ENCODE results near the gene PUS7L.
"Not testable (repeated sequence)": the region's sequence is repeated elsewhere in the genome, so short reads cannot be mapped to it uniquely, and the experiment has no call there.

The PUS7L gene

DNA sequence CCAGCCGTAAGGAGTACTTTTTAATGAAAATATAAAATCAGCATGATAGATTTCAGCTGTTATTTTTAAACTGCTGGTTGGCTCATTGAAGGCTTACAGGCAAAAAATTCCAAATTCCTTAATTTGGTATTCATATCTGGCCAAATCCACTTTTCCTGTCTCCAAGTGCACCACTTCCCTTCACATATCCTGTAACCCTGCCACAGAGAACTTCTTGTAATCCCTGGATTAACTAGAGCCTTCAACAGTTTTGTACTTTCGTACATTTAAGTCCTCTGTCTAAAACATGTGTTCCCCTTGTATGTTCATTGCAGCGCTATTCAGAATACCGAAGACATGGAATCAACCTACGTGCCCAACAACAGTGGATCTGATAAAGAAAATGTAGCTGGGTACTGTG lies 9.6 kb downstream of the PUS7L start:
- DNase-seq, result no peak

DNA sequence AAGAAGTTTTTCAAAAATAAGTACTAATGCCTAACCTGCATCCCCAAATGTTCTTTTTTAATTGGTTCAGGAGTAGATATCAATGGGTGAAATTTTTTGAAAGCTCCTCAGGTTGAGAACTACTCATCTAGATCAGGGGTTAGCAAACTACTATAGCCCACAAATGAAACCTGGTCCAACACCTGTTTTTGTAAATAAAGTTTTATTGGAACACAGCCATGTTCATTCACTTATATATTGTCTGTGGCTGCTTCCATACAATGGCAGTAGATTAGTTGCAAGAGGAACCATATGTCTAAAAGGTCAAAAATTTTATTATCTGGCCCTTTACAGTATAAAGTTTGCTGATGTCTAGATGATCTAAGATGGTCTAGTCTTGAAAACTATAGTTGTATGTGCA lies 13.8 kb downstream of the PUS7L start:
- no peak for DNase-seq

DNA sequence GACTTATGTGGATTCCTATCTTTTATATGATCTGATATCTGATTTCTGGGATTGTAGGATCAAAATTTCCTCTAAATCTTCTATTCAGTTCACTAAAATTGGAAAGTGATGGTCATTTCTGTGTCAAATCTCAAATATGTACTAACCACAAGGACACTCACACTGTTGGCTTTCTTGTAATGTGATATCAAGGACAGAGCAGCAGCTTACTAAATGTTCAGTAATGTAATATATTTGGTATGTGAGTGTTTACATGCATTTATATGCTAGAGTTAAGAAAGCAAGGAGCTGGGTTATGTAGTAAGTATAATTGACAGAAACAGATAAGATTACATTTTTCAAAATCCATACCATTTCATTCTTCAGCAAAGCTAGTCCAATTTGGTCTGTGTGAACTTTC lies 16.5 kb downstream of the PUS7L start:
- no peak for DNase-seq

DNA sequence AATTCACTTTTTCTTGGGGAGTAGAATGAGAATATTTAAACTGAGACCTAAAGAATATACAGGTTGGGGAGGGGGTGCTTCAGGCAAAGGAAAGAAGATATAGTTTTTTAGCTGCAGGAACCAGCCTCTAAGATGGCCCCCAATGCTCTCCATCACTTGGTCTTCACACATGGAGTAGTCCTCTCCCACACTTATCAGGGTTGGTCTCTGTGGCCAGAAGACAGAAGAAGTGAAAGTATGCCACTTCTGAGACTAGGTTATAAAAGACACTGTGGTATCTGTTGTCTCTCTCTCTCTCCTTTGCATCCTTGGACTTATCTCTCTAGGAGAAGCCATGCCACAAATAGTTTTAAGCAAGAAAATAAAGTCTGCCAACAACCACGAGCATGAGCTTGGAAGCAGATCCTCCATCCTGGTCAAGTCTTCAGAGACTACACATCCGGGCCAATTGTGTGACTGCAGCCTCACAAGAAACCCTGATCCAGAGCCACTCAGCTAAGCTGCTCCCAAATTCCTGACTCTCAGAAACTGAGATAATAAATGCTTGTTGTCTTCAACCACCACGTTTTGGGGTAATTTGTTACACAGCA lies 18.0 kb downstream of the PUS7L start:
- no peak for DNase-seq

DNA sequence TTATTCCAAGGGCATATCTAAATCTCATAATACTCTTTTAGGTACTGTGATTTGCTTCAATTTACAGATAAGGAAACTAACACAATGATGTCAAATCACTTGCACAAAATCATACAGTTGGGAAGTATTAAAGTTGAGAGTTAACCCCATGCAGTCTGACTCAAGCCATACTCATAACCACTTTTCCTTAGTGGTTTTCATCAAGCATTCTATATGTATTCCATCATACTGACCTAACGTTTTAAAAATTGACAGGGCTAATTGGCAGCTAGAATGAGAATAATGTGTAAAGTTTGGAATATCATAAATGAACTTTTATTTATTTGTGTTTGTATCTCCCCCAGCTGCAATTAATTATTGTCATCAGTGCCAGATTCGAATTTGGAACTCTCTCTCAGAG lies 20.9 kb downstream of the PUS7L start:
- no peak for DNase-seq

DNA sequence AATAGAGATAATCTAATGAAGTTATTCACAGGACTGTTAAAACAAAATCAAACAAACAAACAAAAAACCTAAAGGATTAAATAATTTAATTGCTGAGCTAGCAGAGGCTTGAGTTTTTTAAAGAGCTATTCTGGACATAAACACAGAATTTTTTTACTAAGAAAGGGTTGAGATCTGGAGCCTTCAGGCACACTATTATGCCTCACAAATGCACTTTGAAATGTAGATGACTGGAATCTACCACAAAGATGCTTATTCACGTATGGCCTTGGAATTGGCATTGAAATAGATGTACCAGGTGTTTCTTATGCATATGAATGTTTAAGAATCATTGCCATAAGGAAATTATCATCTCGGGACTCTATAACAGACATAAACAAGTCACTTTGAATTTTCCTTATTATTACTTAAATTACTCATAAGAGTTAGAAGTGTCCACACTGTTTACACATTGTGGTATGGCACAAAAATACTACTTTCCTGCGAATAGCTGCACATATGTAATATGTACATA lies 21.6 kb downstream of the PUS7L start:
- no peak for DNase-seq

DNA sequence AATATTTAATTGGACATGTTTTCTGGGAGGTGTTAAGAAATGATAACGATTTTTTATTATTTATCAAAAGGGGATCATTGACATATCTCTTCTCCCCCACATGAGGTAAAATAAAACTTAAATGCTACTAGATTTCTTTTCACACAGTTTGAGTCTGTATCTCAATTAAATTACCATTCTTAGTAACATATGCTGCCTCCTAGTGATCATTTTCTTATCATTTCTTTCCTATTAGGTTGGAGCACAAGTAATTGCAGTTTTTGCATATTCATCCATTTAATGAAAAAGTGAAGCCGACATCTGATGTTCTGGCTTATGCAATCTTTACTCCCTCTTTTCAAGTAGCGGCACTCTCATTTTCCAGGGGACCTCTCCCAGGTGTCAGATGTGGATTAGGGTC lies 24.9 kb downstream of the PUS7L start:
- no peak for DNase-seq

DNA sequence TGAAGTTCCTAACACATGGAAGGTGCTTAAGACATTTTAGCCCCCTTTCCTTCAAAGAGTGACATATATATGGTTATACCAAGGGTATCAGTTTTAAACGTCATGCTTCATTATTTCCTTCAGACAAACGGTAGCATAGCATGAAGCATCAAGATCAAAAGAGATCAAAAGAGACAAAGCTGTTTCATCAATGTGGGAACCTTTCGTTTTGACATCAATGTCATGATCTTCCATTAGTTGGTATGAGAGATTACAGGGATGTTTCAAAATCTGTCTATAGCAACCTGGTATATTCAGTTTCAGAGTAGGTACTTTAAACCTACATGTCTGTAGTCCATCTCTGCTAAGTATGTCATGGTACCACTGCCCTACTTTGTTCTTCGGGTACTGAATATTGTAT lies 28.3 kb downstream of the PUS7L start:
- DNase-seq, result no peak

DNA sequence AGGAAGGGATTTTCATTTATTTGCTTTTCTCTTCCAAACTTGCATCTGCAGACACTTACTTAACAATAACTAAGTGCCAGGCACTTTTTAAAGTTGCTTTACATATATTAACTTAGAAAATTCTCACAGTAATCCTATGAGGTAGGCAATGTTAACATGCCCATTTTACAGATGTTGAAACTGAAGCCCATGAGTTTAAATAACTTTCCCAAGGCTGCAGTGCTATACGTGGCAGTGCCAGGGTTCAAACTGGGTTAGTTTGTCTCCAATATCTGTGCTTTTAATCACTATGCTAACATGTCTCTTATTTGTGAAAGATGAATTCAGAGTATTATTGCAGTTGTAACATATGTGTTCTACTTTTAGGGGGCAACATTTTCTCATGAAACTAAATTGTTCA lies 29.9 kb downstream of the PUS7L start:
- DNase-seq, result no peak

DNA sequence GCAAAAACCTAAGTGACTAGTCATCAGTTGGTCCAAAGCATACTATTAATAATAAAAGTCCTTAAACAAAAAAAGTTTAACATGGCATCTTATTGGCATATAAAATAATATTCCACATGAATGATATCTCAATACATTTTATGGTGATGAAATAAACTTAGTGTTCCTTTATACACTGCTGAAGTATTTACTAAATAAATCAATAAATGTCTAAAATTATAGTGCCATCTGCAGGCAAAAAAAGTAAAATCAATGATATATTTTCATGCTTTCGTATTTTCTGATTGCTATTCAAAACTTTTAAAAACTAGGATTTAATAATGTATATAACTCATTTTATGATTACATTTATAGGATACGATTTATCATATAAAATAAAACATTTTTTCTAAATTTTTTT lies 30.5 kb downstream of the PUS7L start:
- DNase-seq, result peak; percentile 13

DNA sequence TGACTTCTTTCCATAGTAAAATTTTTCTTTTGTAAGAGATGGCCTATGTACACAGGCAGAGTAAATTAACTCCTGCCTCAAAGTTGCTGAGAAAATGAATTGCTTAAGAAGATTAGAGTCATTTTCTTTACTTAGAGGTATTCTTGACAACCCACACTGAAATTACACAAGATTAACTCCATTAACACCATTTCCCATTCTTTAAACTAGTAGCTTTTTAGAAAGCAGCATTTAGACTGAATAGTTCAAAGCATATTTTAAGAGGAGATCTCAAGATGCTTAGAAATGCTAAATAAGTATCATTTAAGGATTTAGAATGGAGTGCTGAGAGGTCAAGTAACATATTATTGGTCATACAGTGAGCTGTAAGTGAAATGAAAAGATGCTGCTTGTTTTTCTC lies 35.5 kb downstream of the PUS7L start:
- no peak for DNase-seq

DNA sequence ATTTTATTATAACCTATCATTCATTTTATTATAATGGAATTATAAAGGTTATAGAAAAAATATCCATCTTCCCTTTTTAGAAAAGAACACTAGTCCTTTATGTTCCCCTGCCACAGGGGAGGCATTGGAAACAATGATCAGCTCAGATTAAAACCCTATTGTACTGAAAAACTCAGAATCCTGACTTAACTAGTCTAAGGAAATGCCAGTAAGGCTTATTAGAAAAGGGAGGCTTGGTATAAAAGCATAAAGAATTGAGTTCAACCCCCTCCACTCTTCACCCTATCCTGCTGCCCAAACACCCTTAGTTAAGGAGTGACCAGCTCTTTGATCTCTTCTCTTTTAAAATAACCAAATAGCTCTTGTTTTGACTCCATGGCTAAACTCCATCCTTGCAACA lies 36.0 kb downstream of the PUS7L start:
- DNase-seq, result no peak

DNA sequence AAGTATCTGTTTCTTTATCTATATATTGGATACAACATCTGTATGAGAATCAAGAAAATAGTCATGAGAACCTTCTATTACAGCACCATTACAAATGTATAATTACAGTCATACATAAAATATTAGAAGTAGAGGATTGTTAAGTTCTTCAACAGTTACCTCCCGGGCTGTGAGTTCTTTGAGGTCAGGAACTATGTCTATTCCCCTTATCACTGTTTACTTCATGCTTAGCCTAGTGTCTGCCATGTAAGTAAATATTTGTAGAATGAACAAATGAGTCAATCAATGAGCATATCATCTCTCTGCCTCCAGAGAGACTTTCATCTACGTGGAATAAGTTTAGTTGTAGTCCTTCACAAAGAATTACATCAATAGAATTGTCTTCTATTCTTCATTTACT lies 47.2 kb downstream of the PUS7L start:
- no peak for DNase-seq

DNA sequence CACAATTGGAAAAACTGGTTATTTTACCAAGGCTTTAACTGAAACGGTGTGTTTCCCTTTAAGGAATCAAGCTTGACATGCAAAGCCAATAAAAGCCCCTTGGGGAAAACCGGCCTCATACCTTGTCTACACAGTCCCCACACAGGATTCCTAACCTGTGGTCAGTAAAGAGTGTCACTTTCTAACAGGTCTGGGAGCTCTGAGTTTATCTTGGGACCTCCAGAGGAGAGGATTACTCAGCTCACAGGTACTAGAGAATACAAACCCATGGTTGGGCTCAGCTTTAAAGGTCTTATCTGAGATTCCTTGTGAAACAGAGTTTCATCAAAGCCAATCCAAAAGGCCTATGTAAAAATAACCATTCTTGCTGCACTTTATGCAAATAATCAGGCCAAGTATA lies 54.8 kb downstream of the PUS7L start:
- DNase-seq, result not testable (repeated sequence)

DNA sequence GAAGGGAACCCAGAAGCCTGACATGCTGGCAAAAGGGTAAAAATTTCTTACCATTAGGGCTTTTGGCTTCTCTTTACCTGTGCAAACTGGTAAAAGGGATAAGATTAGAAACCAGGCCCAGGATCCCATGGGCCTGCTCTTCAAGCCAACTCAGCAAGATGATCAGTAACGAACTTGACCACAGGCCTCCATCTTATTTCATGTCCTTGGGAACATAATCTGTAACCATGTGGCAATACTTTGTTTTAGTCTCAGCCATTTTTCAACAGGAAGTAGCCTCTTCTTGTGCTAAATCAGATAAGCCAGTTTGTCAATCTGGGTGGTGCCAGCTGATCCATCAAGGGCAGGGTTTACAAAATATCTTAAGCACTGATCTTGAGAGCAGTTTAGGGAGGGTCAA lies 57.4 kb downstream of the PUS7L start:
- DNase-seq, result not testable (repeated sequence)

DNA sequence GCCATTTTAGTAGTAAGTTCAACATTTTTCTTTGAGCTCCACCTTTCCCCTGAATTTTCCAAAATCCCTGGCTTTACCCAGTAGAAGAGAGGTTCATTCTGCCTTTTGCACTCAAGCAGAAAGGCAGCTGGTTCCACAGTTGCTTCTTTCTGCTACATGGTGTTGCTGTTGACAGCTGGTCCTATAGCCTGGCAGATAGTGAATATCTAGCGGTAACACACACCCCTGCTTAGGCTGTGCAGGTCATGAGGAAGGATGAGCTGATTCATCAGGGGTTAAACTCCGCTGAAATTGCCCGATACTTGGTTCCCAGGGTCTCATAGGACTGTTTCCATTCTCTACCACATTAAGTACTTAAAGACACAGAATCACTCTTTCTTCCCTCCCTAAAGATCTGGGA lies 62.4 kb downstream of the PUS7L start:
- no peak for DNase-seq

DNA sequence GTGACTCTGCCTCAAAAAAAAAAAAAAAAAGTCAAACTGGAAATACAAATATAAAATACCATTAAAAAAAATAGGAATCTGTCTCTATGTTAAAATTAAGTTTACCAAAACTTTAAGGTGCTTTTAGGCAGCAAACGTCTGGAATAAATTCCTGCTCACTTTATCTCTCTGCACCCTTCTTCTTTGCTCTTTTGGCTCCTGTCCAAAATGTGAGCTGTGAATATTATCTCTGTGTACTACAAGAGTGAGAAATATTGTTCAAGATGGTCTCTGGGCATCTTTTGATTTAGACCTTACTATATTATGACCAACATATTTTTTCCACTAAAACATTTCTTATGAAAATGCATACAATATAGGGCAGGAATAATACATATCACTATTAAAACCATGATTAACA lies 63.7 kb downstream of the PUS7L start:
- DNase-seq, result no peak

DNA sequence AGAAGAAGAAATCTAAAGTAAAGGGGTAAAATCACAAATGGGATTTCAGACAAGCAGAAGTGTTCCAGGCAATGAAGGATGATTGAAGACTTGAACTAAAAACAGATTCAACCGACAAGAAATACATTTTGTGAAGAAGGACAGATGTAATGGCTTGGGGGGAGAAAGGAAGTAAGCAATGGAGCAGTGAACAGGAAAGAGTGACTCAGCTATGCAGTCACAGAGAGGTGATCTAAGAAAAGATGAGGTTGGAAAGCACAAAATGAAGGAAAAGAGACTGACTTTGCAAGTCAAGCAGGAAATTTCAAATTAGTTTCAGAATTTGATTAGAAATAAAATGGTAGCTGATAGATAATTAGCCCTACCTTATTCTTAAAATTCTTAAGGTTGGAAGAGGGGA lies 66.5 kb downstream of the PUS7L start:
- no peak for DNase-seq

DNA sequence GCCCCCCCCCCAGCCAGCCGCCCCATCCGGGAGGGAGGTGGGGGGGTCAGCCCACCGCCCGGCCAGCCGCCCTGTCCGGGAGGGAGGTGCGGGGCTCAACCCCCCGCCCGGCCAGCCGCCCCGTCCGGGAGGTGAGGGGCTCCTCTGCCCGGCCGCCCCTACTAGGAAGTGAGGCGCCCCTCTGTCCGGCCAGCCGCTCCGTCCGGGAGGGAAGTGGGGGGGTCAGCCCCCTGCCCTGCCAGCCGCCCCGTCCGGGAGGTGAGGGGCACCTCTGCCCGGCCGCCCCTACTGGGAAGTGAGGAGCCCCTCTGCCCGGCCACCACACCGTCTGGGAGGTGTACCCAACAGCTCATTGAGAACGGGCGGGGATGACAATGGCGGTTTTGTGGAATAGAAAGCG lies 73.1 kb downstream of the PUS7L start:
- DNase-seq, result not testable (repeated sequence)

DNA sequence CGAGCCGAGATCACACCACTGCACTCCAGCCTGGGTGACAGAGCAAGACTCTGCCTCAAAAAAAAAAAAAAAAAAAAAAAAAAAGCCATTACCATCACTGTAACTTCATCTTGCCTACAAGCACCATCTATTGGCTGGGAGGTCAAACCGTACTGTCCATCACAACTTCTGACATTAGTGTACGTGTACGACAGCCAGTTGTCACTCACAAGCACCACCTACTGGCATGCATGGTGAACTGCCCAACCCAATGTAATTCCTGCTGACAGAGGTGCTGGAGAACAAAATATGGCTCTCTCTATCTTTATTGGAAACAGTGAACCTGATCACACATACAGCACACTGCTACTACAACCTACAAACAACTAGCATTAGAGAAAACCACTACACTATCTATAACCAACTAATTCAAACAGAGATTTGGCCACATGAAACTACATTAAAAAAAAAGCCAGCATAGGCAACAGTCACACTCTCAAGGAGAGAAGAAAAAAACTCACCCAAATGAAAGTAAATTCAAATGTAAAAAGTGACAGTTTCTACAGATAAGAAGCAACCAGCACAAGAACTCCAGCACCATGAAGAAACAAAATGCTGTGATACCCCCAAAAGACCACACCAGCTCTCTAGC lies 82.3 kb downstream of the PUS7L start:
- DNase-seq, result no peak

DNA sequence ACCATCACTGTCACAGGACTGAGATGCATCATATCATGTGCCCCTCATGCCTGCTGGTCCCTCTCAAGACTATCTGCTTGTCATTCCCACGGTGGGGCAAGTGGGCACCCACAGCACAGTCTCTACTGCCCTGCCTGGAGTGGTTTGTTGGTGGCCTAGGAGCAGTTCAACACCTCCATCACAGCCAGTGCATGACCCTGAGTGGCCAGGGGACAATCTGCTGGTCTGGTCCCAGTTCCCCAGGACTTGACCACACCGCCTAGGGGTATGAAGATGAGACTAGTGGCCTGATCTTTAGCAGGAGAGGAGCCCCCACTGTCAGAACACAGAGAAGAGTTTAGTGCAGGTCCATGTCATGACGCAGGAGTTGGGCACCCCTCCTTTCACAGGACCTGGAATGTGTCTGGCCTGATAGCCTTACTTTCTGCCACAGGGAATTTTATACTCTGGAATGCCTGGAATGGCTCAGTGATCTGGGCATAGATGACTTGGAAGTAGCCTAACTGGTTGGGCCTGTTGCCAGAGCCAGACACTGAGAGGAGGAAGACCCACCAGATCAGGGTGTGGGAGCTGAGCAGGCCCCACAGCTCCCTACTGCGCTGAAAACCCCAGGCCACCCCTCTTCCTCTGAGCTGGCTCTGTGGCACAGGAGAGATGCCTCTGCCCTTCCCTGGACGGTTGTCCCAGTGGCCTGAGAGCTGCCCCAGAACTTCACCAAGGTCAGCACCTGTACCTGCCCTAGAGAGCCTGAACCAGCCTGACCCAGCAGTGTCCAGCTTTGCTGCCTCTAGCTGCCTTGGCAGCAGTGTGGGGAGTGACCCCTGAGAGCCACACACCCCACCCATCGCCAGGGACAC lies 83.3 kb downstream of the PUS7L start:
- no peak for DNase-seq

DNA sequence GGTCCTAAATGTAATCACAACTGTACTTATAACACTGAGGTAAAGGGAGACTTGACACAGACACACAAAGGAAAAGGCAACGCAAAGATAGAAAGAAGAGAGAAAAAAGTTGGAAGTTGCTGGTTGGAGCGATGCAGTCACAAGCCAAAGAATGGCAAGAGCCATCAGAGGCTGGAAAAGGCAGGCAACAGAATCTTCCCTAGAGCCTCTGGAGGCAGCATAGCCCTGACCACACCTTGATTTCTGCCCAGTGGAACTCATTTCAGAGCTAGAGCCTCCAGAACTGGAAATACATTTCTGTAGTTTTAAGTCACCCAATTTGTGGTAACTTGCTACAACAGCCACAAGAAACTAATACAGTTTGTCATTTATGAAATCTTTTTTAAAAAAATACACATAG lies 89.2 kb downstream of the PUS7L start:
- DNase-seq, result no peak

Measured in NCI-H1092 treated with DMSO at 0.1 percent for 48 hours (cell line).